ENCODE data around the gene KRT222.

DNA sequence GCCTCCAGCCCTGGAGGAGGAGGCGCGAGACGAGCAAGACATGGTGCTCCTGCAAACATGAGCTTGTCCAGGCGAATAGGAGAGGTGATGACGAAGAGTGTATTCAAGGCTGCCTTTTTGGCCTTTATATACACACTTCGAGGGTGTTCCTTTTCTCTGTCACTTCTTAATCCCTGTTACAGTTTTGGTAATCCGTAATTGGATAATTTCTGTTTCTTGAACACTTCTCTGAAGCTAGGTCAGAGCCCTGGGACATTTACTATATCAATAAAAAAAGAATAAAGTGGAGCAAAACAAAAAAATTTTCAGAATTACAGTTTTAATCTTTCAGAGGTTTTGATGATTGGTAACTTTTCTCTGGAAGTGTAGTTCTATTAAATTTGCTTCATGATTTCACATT lies 38.7 kb upstream of the KRT222 start, which contains the start of gene KRT24:
- TF ChIP-seq EZH2 (IDR thresholded peaks at IDR 0.05; ENCODE audit: borderline replicate concordance, low read length) = no peak
- TF ChIP-seq, protein P1, sequence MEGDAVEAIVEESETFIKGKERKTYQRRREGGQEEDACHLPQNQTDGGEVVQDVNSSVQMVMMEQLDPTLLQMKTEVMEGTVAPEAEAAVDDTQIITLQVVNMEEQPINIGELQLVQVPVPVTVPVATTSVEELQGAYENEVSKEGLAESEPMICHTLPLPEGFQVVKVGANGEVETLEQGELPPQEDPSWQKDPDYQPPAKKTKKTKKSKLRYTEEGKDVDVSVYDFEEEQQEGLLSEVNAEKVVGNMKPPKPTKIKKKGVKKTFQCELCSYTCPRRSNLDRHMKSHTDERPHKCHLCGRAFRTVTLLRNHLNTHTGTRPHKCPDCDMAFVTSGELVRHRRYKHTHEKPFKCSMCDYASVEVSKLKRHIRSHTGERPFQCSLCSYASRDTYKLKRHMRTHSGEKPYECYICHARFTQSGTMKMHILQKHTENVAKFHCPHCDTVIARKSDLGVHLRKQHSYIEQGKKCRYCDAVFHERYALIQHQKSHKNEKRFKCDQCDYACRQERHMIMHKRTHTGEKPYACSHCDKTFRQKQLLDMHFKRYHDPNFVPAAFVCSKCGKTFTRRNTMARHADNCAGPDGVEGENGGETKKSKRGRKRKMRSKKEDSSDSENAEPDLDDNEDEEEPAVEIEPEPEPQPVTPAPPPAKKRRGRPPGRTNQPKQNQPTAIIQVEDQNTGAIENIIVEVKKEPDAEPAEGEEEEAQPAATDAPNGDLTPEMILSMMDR (IDR thresholded peaks at IDR 0.05; ENCODE audit: low read length) = no peak

Data from OCI-LY1 (cell line).